DMS153 (cell line): ENCODE measurements around the gene ZMYM2.

ENCODE experiments used
- DNase-seq: peaks from one replicate; lab custom pipeline; 2025; lab: John Stamatoyannopoulos, UW

ZMYM2 gene

DNA sequence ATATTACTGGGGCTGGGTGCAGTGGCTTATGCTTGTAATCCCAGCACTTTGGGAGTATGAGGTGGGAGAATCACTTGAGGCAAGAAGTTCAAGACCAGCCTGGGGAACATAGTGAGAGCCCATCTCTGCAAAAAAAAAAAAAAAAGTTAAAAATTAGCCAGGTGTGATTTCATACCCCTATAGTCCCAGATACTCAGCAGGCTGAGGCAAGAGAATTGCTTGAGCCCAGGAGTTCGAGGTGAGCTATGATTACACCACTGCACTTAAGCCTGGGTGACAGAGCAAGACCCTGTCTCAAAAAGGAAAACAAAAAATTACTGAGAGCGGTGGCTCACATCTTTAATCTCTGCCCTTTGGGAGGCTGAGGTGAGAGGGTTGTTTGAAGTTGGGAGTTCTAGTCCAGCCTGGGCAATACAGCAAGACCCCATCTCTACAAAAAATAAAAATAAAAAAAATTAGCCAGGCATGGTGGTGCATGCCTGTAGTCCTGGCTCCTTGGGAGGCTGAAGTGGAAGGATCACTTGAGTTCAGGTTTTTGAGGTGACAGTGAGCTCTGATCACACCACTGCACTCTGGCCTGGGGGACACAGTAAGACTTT is 87.5 kb downstream of the ZMYM2 start:
- no peak for DNase-seq

DNA sequence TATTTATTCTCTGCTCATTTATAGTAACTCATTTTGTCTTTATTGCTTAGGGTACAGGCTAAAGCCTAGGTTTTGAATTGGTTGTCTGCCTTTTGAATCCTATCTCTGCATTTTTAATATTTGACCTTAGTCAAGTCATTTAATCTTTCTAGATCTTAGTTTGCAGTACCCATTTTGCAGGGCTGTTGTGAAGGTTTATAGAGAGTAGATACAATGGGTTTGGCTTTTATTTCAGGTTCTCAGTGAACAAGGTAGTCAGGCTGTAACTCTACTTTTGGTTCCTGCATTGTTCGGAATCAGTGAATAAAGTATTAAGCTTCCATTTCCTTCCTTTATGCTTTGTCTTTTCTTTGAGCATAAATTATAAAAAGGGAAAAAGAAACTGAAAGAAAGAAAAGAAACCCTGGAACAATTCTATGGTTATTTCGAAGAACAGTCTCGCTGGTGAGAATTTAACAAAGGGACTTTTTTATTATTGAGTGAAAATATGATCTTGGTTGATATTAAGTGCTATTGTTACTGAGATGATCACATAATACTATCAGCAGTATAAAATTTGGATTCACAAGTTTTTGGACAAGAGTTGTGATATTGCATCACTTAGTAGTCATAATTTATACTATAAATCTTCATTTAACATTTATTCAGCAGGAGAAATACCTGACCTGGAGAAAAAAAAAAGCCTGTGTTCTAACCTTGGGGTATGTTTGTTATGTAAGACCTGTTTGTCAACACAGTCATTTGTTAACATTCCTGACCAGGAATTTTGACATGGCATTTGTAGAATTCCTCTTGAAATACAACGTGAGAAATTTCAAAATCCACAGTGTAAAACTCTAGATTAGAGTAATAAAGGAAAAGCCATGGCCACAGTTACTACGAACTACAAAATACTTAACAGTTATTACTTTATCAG is 91.3 kb downstream of the ZMYM2 start:
- DNase-seq = no peak

DNA sequence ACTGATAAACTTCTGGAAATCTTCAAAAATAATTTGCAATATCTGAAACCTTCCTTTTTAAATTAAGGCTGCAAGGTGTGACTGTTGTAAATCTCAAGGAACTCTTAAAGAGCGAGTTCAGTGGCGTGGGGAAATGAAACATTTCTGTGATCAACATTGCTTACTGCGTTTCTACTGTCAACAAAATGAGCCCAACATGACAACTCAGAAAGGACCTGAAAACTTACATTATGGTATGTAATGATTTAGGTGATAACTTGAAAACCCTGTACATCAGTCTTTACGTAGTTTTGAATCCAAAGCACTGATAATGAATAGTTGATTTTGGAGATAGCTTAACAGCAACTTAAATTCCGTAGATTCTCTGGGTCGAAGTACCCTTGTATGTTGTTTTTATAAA is 92.8 kb downstream of the ZMYM2 start:
- no peak for DNase-seq

DNA sequence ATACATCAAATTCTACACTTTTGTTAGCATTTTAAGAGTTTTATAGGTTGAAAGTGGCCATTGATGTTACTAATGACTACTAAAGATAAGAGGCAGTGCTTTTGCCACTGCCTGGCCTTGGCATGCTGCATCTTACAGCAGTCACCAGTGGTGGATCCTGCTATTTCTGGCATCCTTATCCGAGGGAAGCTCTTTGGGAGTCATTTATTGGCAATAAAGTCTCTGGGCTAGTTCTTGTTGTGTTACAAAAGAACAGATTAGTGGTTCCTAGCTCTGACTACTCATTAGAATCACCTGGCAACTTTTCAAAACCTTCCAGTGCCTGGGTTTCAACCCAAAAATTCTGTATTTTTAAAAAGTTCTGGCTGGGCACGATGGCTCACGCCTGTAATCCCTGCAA is 94.5 kb downstream of the ZMYM2 start:
- DNase-seq = no peak

DNA sequence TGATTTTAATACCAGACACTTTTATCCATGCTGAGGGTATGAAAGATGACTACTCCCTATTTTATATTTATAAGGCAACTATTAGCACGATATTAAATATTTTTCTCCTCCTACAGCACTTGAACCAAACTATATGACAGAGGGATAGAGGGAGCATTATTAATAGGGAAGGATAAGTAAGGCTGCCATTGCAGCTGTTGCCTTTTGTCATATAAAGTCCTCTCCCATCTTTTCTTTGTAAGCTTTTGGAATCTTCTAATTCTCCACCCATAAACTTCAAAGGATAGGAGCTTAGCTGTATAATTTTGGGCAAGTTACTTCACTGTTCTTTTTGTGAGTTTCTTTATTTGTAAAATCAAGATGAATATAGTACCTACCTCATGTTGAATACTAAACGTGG is 95.4 kb downstream of the ZMYM2 start:
- DNase-seq = no peak

DNA sequence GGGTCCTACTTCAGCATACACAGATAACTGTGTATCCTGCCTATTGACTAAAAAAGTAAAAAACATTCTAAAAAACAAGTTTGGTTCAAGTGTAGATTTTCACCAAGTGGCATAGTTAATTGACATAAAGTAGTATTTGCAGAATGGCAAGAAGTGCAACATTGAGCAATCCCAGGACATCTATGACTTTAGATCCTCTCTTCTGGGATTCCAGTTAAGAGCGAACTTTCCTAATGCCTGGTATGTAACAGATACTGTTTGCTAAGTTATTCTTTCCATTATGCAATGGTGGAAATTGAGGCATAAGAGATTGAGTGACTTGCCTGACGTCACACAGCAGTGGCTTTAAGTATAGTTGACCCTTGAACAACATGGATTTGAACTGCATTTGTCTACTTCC is 96.1 kb downstream of the ZMYM2 start:
- no peak for DNase-seq

DNA sequence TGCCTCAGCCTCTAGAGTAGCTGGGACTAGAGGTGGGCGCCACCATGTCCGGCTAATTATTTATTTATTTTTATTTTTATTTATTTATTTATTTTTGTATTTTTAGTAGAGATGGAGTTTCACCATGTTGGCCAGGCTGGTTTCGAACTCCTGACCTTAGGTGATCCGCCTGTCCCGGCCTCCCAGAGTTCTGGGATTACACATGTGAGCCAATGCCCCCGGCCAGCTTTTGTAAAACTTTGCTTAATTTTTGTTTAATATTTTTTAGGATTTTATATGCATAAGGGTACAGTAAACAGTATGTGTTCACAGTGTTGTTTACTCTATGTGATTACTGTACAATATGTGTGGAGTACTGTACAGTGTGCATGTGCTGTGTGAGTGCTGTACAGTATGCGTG is 98.7 kb downstream of the ZMYM2 start:
- DNase-seq = no peak

DNA sequence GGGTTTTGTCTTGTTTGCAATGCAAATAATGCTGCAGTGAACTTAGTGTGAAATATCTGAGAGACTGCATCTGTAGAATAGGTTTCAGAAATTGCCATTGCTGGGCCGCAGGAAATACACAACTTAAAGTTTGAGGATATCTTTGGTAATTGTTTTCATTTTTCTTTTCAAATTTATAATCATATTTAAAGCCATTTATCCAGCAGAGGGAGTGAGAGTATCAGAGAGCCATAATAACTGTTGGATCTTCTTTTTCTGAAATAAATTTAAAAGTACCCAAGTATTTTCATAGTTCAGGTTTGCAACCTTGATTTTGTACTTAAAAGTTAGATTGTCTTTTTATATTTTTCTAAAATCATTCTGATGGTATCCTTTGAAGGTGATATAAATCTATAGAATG is 99.4 kb downstream of the ZMYM2 start:
- DNase-seq = no peak

DNA sequence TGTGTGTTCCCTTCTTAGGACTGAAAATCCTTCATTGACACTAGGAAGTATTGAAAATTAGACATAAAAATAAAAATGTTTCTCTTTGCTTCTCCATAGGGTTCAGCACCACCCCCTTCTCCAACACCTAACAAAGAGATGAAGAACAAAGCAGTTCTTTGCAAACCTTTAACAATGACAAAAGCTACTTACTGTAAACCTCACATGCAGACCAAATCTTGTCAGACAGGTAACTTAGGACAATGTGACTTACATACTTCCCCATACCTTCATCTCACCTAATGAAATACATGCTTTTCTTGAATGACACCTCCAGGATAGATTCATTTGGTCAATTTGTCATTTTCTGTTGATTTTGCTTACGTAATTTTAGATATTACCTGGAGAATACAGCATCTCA is 99.9 kb downstream of the ZMYM2 start:
- DNase-seq = no peak

DNA sequence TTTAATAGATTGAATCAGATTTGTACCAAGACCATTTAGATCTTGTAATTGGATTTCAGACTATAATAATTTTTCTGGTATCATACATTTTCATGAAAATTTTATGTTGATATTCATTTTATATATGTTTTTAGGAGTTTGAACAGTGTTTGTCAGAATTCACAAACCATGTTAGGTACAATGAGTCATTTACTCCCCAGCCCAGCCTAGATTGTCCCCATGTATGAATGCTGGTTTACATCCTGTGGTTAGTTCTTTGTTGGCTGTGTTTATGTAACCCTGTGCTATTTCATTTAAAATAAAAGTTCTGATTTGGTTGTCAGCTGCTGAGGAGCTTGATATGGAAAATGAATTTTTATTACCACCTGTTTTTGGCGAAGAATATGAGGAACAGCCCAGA is 105.6 kb downstream of the ZMYM2 start:
- no peak for DNase-seq

DNA sequence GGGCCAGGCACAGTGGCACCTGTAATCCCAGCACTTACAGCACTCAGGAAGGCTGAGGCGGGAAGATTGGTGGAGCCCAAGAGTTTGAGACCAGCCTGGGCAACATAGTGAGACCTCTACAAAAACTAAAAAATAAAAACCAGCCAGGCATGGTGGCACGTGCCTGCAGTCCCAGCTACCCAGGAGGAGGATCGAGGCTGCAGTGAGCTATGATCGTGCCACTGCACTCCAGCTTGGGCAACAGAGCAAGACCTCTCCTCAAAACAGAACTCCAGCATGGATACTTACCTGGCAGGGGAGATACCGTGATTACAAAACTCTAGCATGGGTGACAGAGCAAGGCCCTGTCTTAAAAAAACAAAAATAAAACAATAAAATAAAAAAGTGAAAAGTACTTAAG is 107.0 kb downstream of the ZMYM2 start:
- DNase-seq = no peak

DNA sequence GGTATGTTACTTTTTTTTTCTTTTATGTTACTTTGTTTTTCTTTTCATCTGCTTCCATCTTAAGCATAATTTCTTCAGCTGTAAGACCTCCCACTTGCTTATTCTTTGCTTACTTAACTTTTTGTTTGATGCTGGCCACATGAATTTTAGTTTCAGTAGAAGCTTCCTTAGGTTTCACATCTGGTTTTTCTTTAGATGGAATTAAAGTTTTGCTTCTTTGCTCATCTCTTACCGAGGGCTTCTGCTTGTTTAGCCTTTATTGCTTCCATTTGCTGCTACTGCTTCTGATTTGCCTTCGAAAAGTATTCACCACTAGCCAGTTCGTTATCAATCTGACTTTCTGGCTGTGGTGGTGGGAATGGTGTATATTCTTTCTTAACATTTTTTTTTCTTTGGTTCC is 111.4 kb downstream of the ZMYM2 start:
- no peak for DNase-seq

DNA sequence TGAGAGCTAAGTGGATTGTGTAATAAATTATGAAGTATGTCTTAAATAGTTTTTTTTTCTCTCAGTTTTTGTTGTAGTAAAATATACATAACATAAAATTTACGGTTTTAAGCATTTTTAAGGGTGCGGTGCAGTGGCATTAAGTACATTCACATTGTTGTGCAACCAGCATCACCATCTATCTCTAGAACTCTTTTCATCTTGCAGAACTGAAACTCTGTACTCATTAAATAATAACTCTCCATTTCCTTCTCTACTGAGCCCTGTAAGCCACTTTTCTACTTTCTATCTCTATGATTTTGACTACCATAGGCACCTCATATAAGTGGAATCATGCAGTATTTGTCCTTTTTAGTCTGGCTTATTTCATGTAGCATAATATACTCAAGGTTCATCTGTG is 115.2 kb downstream of the ZMYM2 start:
- DNase-seq = no peak

DNA sequence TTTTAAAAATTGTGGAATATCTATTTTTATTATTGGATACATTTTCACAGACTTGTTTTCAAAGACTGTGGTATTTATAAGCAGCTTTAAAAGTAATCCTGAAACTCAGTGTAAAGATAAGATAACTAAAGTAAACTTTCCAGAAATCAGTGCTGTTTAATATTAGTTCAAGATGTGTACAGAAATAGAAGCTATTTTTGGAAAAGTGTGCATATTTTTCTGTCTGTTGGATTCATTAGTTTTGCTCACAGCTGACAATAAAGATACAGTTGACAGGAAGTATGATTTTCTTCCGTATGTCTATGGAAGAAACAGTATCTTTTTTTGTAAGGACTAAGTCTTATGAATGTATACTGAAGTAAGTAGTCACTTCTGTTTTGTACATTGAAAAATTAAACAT is 116.4 kb downstream of the ZMYM2 start:
- no peak for DNase-seq

DNA sequence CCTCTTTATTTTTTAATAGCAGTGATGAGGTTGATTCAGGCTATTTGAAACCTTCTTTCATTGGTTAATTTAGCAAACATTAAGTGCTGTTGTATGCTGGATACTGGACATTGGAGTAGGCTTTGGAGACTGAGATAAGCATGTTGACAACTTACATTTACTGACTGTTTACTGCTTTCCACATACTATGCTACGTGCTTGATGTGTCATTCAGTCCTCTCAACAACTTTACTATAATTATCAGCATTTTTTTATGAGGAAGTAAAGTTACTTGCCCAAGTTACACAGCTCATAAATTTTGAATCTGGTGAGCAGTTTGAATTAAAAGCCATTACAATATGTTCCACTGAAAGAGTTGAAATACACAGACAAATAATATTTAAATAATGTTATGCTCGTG is 118.6 kb downstream of the ZMYM2 start:
- no peak for DNase-seq

DNA sequence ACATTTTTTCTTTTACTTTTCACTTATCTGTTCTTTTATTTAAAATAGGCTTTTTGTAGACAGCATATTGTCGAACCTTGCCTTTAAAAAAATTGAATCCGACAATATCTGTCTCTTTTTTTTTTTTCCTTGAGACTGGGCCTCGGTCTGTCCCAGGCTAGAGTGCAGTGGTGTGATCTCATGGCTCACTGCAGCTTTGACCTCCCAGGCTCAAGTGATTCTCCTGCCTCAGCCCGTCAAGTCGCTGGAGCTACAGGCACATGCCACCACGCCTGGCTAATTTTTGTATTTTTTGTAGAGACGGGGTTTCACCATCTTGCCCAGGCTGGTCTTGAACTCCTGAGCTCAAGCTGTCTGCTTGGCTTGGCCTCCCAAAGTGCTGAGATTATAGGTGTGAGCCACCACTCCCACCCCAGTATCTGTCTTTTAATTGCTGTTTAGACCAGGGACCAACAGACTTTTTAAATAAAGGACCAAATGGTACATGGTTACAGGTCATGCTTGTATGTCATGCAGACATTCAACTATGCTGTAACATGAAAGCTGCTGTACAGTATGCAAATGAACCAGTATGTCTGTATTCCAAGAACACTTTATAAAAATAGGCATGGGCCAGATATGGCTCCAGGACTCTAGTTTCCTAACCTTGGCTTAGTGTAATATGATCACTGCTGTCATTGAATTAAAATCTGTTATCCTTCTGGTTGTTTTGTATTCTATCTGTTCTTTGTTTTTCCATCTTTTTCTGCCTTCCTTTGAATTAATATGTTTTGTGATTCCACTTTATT is 122.0 kb downstream of the ZMYM2 start:
- no peak for DNase-seq

DNA sequence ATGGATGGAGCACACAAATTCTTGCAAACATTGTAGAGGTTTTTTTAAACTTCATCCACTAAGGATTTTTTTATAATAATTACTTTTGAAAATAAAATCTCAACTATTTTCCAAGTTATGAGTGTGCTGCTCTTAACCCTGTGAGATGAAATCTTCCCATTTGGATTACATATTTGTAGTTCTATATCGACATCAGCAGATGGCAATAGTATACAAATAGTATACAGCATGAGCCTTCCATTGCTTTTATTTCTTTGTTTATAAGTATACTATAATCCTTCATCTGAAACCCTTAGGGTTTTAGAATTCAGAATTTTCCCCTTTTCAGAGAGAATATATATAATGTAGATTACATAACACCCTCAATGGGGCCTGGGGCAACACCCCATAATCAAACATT is 131.8 kb downstream of the ZMYM2 start:
- no peak for DNase-seq

DNA sequence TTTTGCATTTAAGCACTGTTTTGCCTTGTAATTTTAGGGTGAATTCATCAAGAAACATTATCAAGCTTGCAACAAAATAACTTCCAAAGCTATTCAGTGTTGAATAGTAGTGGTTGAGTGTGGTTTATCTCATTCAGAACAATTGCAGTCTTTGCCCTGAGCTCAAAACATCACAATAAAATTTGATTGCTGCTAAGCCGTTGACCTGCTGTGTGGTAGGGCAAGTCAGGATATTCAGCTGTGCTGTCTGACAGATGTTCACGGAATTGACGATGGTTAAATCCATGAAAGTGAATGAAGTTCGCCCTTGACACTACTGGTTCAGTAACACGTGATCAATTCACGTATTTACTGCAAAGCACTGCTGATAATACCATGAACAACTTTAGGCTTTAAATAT is 135.4 kb downstream of the ZMYM2 start:
- DNase-seq = no peak

DNA sequence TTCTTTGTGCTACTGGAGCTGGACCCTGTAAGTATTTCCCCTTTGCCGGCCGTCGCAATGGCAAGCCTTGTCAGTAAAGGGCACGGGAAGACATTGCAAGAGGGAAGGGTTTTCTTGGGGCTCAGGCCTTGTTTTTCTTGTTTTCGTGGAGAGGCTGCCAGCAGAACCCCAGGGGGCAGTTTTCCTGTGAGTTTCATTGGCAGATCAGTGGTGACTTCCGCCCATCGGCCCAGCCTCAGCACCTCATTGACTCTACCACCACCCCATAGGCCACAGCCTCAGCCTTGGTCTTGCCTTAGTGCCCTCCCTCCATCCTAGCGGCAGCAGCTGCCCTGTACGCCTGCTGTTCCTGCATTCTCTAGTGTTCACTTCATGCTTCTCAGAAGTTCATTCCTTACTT is 140.8 kb downstream of the ZMYM2 start:
- no peak for DNase-seq

DNA sequence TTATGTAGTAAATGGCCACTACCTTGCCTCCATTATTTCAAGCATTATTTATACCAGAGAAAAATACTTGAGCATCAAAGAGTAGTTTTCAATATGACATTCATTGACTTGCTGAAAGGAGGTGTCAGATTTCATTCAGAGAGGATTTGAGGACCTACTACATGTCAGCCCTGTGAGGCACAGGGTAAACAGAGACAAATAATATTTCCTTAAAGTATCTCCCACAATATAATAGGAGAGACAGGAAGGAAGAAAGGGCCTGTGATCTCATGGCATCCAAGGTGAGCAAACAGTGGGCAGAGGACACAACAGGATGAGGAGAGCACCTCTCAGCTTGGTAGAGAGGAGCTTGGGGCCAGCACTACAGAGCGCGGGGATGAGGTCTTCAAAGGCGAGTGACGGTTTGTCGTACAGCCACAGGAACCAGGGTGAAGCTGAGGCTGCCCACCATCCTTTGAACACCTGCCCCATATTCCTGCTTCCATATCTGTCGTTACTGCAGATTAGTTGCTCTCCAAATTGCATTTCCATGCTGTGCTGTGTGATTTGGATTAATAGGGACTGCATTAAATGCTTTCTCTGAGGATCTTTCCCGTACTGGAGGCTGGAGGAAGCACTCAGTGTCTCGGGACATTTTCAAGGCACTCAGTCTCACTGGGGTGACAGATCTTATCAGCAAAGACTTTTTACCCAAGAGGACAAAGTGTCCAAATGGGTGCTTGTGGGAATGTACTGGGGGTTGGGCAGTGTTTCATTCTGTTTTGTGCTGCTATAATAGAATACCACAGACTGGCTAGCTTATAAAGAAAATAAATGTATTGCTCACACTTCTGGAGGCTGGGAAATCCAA is 143.2 kb downstream of the ZMYM2 start:
- DNase-seq = peak; percentile 48

DNA sequence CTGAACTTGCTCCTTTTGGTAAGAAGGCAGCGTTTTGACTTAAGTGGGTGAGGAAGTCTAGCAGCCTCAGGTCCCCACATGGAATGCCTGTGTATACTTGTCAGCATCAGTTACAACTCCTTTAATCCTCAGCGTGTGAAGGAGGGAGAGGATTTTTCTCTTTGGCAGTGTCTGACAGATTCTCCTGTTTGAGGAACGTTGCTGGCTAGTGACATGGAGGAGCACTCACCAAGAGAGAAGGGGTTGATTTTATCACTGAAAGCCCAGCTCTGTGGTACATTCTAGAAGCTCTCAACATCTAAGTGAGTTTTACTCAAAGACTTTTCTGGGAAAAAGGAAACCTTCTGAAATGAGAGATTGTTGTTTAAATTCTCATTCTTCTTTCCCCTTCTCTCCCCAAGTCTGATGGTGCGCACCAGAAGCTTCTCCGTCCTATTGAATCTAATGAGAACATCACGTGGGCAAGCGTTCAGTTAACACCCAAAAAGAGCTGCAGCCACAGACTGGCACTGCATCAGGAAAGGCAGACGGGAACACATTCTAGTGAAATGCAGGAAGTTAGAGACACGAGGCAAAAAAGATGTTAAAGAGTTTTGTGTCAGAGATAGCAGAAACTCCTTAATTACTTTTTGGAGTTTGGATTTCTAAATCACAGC is 144.1 kb downstream of the ZMYM2 start:
- no peak for DNase-seq
